Neural progenitor cell (in vitro differentiated cells): ENCODE measurements around the gene AGFG1. TPM values are rescaled to one million over a fixed set of nuclear protein-coding genes. Genes with fewer than 3 reads are reported as not detected.

ENCODE experiments used
- DNase-seq: peaks from one replicate; pipeline ENCODE4 v3.0.0-alpha.2; 2016; ENCODE audit warnings: low spot score
- H2AFZ ChIP-seq: fragments of 200-600 bp; sonication (generic); replicated peaks from 2 replicates; pipeline ENCODE4 v1.6.1; 2016; ENCODE audit warnings: antibody characterized with exemption
- H3F3A ChIP-seq: fragments of 200-600 bp; sonication (generic); 2 replicates; pipeline ENCODE4 v1.6.1; 2016; ENCODE audit warnings: antibody characterized with exemption, low read depth
- H3K27ac ChIP-seq: fragments of 200-600 bp; sonication (generic); 2 replicates; pipeline ENCODE4 v1.5.1; 2016; ENCODE audit warnings: mild to moderate bottlenecking
- H3K27me3 ChIP-seq: fragments of 200-600 bp; sonication (generic); 2 replicates; pipeline ENCODE4 v1.6.1; 2016; ENCODE audit warnings: mild to moderate bottlenecking, moderate library complexity
- H3K36me3 ChIP-seq: fragments of 200-600 bp; sonication (generic); 2 replicates; pipeline ENCODE4 v1.5.1; 2016
- H3K4me1 ChIP-seq: fragments of 200-600 bp; sonication (generic); 2 replicates; pipeline ENCODE4 v1.6.1; 2016; ENCODE audit warnings: mixed run types
- H3K4me2 ChIP-seq: fragments of 200-600 bp; sonication (generic); 2 replicates; pipeline ENCODE4 v1.6.1; 2016
- H3K4me3 ChIP-seq: fragments of 200-600 bp; sonication (generic); 2 replicates; pipeline ENCODE4 v1.5.1; 2016
- H3K79me2 ChIP-seq: fragments of 200-600 bp; sonication (generic); 2 replicates; pipeline ENCODE4 v1.6.1; 2016; ENCODE audit warnings: low read depth
- H3K9ac ChIP-seq: fragments of 200-600 bp; sonication (generic); 2 replicates; pipeline ENCODE4 v1.6.1; 2016
- H3K9me3 ChIP-seq: fragments of 200-600 bp; sonication (generic); 2 replicates; pipeline ENCODE4 v1.5.1; 2016; ENCODE audit warnings: low read depth
- H4K20me1 ChIP-seq: fragments of 200-600 bp; sonication (generic); 2 replicates; pipeline ENCODE4 v1.6.1; 2016; ENCODE audit warnings: low read depth
- H3K27ac Mint-ChIP-seq: 3 replicates; pipeline ENCODE4 v1.8.0; 2021; ENCODE audit warnings: mixed read lengths
- H3K27me3 Mint-ChIP-seq: 2 replicates; pipeline ENCODE4 v1.8.0; 2022; ENCODE audit warnings: low read depth, mild to moderate bottlenecking, inconsistent platforms, moderate library complexity, mixed read lengths; ENCODE audit not compliant: insufficient read depth
- H3K36me3 Mint-ChIP-seq: 3 replicates; pipeline ENCODE4 v1.8.0; 2021; ENCODE audit warnings: mixed read lengths
- H3K4me1 Mint-ChIP-seq: 3 replicates; pipeline ENCODE4 v1.8.0; 2021; ENCODE audit warnings: mixed read lengths
- H3K4me3 Mint-ChIP-seq: 3 replicates; pipeline ENCODE4 v1.8.0; 2021; ENCODE audit warnings: mild to moderate bottlenecking, moderate library complexity, mixed read lengths
- H3K9me3 Mint-ChIP-seq: 3 replicates; pipeline ENCODE4 v1.8.0; 2020; ENCODE audit warnings: mixed read lengths
- EZH2 ChIP-seq: fragments of 200-600 bp; sonication (generic); IDR thresholded peaks from 2 replicates; pipeline ENCODE4 v1.6.1; 2017; ENCODE audit warnings: antibody characterized with exemption, mild to moderate bottlenecking, moderate library complexity
- EZH2phosphoT487 ChIP-seq: fragments of 200-600 bp; sonication (generic); IDR thresholded peaks from 2 replicates; pipeline ENCODE4 v1.6.1; 2017; ENCODE audit warnings: antibody characterized with exemption
- total RNA-seq: library from RNA; depleted of rRNA; stranded (reverse); fragments of >200 nt; gene quantifications from 2 replicates; pipeline ENCODE4 v1.2.3, GENCODE V29; 2015; ENCODE audit warnings: low replicate concordance
- TF ChIP-seq, protein P1 (sequence below): fragments of 200-600 bp; sonication (generic); IDR thresholded peaks from 2 replicates; pipeline ENCODE4 v1.5.1; 2017; ENCODE audit warnings: antibody characterized with exemption, mild to moderate bottlenecking

AGFG1 gene
- total RNA-seq, 1 donor from 2014 or later: 84.8 TPM

- no peaks in the 10 kb centered on the region for H3K4me1 ChIP-seq
- peaks cover 4% of the 10 kb centered on the region for H3K36me3 ChIP-seq
- H3K4me2 ChIP-seq: no peak overlapping the region
- no peak overlapping the region for H3K9ac ChIP-seq
- no peaks in the 10 kb centered on the region for H3F3A ChIP-seq
- Mint-ChIP-seq H3K27ac (no peak overlapping the region), H3K4me1 (no peaks in the 10 kb centered on the region), H3K9me3 (no peaks in the 10 kb centered on the region), H3K36me3 (peaks cover 24% of the 10 kb centered on the region), H3K27me3 (peaks cover 3% of the 10 kb centered on the region), H3K4me3 (no peak overlapping the region)
- TF ChIP-seq EZH2: no peak
- TF ChIP-seq, protein P1, sequence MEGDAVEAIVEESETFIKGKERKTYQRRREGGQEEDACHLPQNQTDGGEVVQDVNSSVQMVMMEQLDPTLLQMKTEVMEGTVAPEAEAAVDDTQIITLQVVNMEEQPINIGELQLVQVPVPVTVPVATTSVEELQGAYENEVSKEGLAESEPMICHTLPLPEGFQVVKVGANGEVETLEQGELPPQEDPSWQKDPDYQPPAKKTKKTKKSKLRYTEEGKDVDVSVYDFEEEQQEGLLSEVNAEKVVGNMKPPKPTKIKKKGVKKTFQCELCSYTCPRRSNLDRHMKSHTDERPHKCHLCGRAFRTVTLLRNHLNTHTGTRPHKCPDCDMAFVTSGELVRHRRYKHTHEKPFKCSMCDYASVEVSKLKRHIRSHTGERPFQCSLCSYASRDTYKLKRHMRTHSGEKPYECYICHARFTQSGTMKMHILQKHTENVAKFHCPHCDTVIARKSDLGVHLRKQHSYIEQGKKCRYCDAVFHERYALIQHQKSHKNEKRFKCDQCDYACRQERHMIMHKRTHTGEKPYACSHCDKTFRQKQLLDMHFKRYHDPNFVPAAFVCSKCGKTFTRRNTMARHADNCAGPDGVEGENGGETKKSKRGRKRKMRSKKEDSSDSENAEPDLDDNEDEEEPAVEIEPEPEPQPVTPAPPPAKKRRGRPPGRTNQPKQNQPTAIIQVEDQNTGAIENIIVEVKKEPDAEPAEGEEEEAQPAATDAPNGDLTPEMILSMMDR: no peak
- H3K27ac ChIP-seq: no peak overlapping the region
- H3K4me3 ChIP-seq: no peak overlapping the region
- H2AFZ ChIP-seq: no peak overlapping the region
- no peaks in the 10 kb centered on the region for H3K27me3 ChIP-seq
- peaks cover 65% of the 10 kb centered on the region for H4K20me1 ChIP-seq
- no peak for DNase-seq
- H3K79me2 ChIP-seq: peaks cover 100% of the 10 kb centered on the region
- H3K9me3 ChIP-seq: no peaks in the 10 kb centered on the region
Measured at GRCh38 chr2:227499627-227500300, 27.8 kb downstream of the AGFG1 start.

GRCh38 chr2:227500301-227500630 lies 28.3 kb downstream of the AGFG1 start:
- peaks cover 100% of the 10 kb centered on the region for H3K79me2 ChIP-seq
- H3K4me1 ChIP-seq: no peaks in the 10 kb centered on the region
- Mint-ChIP-seq H3K4me3 (no peak overlapping the region), H3K9me3 (no peaks in the 10 kb centered on the region), H3K27me3 (peaks cover 3% of the 10 kb centered on the region), H3K36me3 (peaks cover 22% of the 10 kb centered on the region), H3K27ac (no peak overlapping the region), H3K4me1 (no peaks in the 10 kb centered on the region)
- H3K4me3 ChIP-seq: no peak overlapping the region
- TF ChIP-seq EZH2 (no peak), EZH2phosphoT487 (no peak)
- TF ChIP-seq, protein P1: no peak
- H4K20me1 ChIP-seq: peaks cover 64% of the 10 kb centered on the region
- peaks cover 4% of the 10 kb centered on the region for H3K36me3 ChIP-seq
- no peak overlapping the region for H2AFZ ChIP-seq
- no peak overlapping the region for H3K27ac ChIP-seq
- DNase-seq: no peak
- no peaks in the 10 kb centered on the region for H3F3A ChIP-seq
- H3K4me2 ChIP-seq: no peak overlapping the region
- no peak overlapping the region for H3K9ac ChIP-seq
- no peaks in the 10 kb centered on the region for H3K27me3 ChIP-seq
- H3K9me3 ChIP-seq: no peaks in the 10 kb centered on the region

DNA sequence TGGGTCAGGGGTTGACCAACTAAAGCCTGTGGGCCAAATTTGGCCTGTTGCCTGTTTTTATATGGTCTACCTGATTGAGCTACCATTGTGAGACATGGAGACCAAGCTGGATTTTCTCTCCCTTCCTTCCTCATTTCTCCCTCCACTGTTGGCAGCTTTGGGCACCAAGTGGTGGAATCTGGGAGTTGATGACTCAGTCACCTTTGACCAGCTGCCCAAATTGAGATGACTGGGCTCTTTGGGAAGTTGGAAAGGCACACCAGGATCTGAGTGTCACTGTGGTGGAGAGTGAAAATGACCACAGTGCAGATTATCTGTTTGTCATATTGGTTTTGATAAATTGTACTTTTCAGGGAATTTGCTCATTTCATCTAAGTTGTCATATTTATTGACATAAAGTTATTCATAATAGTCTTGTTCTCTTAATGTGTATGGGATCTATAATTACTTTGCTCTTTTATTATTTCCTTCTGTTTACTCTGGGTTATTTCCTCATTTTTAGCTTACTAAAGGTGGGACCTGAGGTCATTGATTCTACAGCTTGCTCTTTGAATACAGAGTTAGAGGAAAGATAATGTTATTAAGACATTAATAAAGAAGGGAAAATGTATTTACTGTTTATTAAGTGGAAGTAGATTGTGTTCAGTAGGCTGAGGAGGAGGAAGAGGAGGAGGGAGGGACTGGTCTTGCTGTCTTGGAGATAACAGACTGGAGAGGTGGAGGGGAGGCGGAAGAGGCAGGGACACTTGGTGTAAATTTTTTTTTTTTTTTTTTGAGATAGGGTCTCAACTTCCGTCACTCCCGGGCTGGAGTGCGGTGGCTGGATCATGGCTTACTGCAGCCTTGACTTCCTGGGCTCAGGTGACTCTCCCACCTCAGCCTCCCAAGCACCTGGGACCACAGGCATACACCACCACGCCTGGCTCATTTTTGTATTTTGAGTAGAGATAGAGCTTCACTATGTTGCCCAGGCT lies 31.8 kb downstream of the AGFG1 start:
- no peak overlapping the region for H3K27ac ChIP-seq
- H3K27me3 Mint-ChIP-seq: peaks cover 3% of the 10 kb centered on the region
- H3K4me3 Mint-ChIP-seq: no peak overlapping the region
- H3K9me3 Mint-ChIP-seq: peaks cover 3% of the 10 kb centered on the region
- H3K9me3 ChIP-seq: no peaks in the 10 kb centered on the region
- H3K79me2 ChIP-seq: peaks cover 100% of the 10 kb centered on the region
- H3K27ac Mint-ChIP-seq: no peak overlapping the region
- H3K4me1 ChIP-seq: peaks cover 11% of the 10 kb centered on the region
- H3K4me2 ChIP-seq: no peak overlapping the region
- peaks cover 77% of the 10 kb centered on the region for H4K20me1 ChIP-seq
- no peak for TF ChIP-seq EZH2
- TF ChIP-seq, protein P1: no peak
- no peak for TF ChIP-seq EZH2phosphoT487
- no peak overlapping the region for H2AFZ ChIP-seq
- no peak overlapping the region for H3K4me3 ChIP-seq
- H3K27me3 ChIP-seq: no peaks in the 10 kb centered on the region
- H3K9ac ChIP-seq: no peak overlapping the region
- no peaks in the 10 kb centered on the region for H3K36me3 ChIP-seq
- H3F3A ChIP-seq: peaks cover 5% of the 10 kb centered on the region
- DNase-seq: no peak
- peaks cover 32% of the 10 kb centered on the region for H3K36me3 Mint-ChIP-seq
- H3K4me1 Mint-ChIP-seq: peaks cover 15% of the 10 kb centered on the region
